ENCODE measurements around the gene AK9.
"Not testable (repeated sequence)": the region's sequence is repeated elsewhere in the genome, so short reads cannot be mapped to it uniquely, and the experiment has no call there.

Gene AK9

DNA sequence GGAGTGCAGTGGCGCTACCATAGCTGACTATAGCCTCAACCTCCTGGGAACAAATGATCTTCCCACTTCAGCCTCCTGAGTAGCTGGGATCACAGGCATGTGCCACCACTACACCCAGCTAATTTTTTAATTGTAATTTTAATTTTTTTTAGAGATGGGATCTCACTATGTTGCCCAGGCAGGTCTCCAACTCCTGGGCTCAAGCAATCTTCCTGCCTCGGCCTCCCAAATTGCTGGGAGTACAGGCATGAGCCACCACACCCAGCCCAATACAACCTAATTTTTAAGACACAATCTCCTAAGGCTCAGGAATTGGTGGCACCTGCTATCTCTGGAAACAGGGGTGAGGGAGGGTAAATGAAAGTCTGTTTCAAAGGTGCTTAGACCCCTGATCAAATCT, 213.8 kb downstream of the AK9 start:
- no peak for DNase-seq

- DNase-seq, result no peak
Measured at GRCh38 chr6:109475625-109476024, 215.4 kb downstream of the AK9 start.

DNA sequence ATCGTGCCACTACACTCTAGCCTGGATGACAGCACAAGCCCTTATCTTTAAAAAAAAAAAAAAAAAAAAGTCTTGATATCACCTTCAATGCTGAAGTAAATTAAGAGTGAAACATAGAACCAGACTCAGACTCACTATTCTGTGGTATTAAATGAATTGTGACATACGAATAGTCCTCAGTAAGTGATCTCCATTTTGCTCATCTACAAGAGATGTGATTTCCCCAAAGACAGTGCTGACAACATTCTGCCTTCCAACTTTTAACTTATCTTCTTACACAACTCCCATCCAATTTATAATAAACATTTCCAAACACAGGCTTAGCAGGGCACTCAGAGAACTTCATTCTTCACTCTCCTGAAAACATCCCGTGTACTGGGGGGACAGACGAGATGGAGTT, 216.0 kb downstream of the AK9 start:
- no peak for DNase-seq

DNA sequence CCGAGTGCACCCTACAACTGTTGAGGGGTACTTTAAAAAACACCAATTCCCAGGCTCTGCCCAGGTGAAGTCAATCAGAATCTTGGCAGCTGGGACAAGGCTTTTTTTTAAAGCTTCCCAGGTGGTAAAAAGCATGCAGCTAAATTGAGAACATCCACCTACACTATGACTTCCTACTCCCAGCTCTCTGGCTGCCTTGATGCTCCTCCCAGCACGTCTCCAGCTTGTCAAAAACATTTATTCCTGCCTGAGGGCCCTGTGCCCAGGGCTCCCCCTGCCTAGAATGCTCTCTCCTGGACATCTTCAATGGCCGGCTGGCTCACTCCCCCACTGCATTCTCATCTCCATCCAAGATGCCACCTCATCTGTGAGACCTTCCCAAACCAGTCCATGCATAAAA, 217.9 kb downstream of the AK9 start:
- DNase-seq, result no peak

DNA sequence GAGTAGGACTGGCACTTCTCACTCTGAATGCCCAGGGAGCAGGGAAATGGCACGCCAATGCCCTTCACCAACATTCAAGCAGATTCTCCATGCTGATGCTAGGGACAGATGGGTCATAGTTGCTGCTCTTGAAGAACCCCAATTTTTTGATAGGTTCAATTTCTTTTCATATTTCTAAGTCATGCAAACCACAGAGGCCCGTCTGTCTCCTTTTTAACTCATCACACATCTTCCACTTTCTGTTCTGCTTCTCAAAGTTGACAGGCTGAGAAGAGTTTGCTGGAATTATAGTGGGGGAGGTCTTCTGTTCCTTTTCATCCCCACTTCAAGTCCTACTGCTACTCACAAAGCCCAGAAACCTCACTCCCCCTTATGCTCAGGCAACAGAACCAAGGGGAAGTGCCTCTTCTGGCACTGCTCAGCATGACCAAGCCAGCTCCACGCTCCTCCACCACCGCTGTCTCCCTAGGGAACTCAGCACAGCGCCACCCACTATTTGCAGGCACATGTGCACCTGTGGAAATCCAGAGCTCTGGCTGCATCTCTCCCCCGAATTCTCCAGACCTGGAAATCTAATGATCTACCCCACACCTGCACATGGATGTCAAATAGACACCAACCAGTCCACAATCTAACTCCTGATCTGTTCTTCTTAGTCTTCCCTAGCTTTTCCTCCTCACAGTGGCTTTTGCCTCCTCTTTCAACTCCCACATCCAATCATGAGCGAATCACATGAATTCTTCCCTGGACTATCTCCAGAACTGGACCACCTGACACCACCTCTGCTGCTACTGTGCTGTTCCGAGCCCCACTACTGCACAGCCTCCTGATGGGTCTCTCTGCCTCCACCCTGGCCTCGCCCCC, 218.6 kb downstream of the AK9 start:
- no peak for DNase-seq

GRCh38 chr6:109471105-109471810, 219.7 kb downstream of the AK9 start:
- DNase-seq, result no peak

GRCh38 chr6:109469591-109470189, 221.3 kb downstream of the AK9 start:
- no peak for DNase-seq

- no peak for DNase-seq
Measured at GRCh38 chr6:109467696-109468095, 223.3 kb downstream of the AK9 start.

DNA sequence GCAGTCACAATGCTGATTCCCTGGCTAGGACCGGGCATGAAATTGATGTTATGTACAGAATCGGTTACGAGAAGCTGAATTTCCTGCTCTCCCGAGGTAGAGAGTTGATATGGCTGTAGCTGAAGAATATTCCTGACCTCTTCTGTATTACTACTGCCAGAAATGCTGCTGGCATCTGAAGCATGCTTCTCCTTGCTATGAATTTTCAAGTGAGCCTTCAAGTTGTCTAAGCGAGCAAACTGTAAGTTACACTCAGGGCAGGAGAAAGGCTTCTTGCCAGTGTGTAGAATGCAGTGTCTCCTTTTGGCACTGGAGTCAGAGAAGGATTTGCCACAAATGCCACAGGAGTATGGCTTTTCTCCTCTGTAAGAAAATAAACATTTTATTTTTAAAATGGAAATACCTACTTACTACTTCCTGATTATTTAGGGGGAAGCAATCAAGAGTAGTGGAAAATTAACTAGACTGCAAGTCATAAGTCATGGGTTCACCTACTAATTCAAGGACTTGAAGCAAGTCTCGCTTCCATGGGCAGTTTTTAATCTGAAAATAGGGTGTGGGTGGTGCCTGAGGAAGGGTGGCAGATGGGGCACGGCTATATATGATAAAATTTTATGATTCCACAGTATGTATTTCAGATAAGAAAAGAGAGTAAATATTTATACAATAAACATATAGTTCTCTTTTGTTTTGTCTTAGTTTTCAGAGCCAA, 224.6 kb downstream of the AK9 start:
- DNase-seq, result no peak

DNA sequence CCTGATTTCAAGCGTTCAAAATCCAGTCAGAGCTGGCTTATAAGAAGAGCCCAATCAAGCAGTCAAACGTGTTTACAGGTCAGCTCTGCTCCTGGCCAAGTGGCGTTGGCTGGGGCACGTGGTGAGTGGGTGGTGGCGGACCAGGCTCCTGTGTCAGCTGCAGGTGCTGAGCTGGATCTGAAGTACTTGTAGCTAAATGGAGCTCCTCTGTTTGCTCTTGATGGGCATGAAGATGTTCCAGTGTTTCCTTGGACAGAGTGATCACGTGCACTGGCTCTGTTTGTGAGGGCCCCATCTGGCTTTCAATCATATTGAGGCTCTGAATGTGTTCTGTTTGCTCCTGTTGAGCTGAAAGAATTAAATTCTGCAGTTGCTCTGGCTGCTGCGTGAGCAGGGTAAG, 225.2 kb downstream of the AK9 start:
- no peak for DNase-seq

GRCh38 chr6:109461733-109462526, 229.1 kb downstream of the AK9 start:
- DNase-seq, result no peak

GRCh38 chr6:109461205-109461604, 229.8 kb downstream of the AK9 start:
- DNase-seq, result not testable (repeated sequence)

GRCh38 chr6:109460161-109460829, 230.7 kb downstream of the AK9 start:
- DNase-seq, result no peak

- peak; percentile 52 for DNase-seq
Measured at GRCh38 chr6:109458774-109459531, 232.0 kb downstream of the AK9 start.

DNA sequence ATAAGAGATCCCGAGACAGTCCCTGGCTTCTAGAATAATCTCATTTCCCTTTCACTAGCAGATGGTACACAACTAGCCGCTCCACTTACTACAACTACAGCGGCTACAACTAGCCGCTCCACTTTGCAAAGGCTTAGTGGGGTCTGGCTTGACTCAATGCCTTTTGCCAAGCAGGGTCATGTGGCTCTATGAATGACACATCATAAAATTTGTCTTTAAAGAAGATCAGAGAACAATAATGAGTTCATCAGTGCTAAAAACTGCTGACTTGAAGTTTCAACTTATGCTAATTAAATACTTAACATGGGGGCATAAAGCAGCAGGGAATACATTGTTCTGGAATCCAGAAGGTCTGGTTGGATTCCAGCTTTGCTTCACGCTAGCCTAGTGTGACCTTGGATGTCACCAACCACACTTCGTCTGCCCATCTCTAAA, 233.4 kb downstream of the AK9 start:
- DNase-seq, result no peak

GRCh38 chr6:109456710-109457561, 234.1 kb downstream of the AK9 start:
- DNase-seq, result no peak

GRCh38 chr6:109456111-109456583, 234.9 kb downstream of the AK9 start:
- no peak for DNase-seq

DNA sequence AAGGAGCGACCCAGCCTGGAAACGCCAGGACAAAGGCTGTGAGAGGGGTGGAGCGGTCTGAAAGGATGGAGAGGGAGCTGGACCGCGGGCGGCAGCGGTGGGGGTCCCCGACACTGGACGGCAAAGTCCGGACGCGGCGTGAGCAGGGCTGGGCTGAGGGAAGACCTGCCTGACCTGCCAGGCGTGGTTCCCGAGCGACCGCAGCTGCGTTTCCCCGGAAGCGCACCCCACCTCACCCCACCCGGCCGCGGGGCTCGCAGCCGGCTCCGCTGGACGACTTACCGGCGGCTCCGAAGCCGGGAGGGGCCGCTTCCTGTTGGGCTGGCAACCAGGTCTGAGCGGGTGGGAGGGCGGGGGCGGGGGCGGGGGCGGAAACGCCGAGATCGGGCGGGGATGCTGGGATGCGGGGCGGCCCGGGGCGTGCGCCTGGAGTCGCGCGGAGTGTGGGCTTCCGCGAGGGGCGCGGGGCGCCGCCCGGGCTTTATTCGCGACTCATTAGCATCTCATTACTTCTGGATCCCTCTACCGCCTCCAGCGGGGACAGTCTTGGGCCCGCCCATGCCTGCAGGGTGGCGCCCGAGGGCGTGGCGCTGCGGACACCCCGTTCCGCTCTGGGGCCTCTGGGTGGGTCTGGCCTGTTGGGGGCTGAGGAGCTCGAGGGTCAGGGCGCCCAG, 235.4 kb downstream of the AK9 start, which contains the start of gene MICAL1:
MICAL1 (minus strand) TSS at position 336 of the 674 bp plus-strand sequence. CDS start 1,576 bp downstream, outside the sequence.
- no peak for DNase-seq

All from GDM1 (cell line).